HuH-7 (cell line): ENCODE measurements around the gene ZNF839.
"Not testable (repeated sequence)": the region's sequence is repeated elsewhere in the genome, so short reads cannot be mapped to it uniquely, and the experiment has no call there.

Source experiments
- DNase-seq: peaks from one replicate; pipeline ENCODE4 v3.0.0; 2011; ENCODE audit warnings: low spot score

The ZNF839 gene

DNA sequence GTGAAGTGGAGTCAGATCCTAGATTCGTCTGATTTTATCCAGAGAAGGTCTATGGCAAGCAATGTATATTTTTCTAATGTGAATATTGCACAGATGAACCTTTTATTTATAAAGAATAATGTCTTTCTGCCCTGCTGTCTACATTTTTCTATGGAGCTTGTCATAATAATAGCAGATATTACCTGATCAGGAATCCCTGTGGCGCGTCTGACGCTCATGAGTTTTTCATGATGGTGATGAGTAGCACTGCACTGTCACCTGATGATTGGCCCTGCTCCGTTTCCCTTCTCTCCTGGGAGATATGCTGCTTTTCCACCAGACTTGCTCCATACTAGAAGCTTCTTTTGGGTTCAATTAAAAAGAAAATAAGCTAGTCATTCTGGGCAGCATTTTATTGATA, 22.7 kb downstream of the ZNF839 start:
- DNase-seq = no peak

DNA sequence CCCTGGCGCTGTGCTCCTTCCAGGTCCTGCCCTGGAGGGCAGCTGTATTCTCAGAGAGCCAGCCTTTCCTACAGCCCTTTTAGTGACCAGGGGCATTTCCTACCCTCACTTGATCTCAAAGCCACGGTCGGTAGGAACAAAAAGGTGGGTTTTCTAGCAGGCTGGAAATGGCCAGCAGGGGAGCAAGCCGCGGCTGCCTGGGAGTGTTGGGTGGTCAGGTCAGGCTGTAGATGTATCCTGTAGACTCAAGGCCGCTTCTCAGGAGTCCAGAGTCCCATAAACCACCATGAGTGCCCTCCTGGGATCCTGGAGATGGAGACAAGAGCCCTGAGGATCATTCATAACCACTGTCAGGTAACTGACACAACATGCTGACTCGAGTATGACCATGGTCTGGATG, 24.5 kb downstream of the ZNF839 start:
- DNase-seq = no peak

DNA sequence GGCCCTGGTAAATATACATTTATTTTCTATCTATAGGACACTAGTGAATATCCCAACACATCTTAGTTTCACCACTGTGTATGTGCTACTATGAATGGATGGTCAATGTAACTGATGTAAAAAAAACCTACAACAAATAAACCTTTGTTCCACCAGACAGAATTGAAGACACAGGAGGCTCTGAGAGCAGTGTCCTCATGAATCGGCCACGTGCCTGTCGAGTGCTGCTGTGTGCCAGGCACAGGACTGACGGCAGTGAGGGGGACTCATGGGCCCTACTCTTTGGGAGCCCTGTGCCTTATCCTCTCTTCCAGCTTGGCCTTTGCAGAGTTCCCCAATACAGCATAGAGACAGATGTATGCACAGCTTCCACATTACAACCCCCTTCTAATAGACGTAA, 24.9 kb downstream of the ZNF839 start:
- no peak for DNase-seq

DNA sequence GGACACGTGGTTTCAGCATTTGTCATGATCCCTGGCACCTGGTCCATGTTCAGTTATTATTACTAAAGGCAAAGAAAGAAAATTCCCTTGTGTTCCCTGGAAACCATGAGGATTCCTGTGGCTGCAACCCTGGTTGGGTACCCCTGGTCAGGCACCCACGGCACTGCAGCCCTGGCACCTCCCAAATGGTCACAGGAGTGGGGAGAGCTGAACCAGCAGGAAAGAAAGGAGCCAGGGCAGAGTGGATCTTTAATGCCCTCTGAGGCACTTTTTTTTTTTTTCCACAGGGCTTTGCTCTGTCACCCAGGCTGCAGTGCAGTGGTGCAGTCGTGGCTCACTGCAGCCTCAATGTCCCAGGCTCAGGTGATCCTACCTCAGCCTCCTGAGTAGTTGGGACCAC, 25.7 kb downstream of the ZNF839 start:
- no peak for DNase-seq

DNA sequence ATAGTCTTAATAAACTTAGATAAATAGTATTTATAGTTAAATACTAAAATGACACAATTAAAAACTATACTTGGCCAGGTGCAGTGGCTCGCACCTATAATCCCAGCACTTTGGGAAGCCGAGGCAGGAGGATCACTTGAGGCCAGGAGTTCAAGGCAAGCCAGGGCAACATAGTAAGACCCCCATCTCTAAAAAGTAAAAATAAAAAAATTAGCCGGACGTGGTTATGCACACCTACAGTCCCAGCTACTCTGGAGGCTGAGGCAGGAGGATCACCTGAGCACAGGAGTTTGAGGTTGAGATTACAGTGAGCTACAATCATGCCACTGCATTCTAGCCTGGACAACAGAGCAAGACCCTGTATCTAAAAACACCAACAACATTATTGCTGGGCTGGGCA, 27.1 kb downstream of the ZNF839 start:
- DNase-seq = no peak

DNA sequence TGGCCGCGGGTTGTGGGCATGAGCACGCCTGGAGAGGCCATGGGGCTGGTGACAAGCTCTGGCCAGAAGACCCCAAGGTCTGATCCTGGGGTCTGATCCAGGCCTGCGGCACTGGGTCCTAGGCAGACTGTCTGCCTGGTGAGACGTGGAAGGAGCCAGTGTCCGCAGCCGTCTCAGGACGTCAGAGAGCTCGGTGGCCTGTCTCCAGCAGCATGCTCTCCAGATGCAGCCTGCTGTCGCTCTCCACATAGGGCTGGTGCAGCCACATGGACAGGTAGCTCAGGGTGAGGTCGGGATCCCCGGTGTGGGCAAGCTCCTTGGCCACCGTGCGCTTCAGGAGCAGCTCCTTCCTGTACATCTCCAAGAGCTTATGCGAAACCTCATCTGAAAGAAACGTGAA, 28.8 kb downstream of the ZNF839 start:
- no peak for DNase-seq

DNA sequence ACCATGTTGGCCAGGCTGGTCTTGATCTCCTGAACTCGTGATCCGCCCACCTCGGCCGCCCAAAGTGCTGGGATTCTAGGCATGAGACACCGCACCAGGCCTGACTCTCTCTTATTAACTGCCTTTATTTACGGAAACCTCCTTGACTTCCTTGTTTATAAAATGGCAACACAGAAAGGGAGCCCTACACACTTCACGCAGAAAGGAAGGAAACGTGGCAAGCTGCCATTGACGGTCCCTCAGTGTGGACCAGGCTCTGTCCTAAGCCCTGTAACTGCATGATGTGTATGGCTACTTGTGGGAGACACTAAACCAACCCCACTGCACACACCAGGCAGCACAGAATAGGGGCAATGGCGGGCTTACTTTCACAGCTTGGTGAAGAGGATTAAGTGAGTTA, 31.5 kb downstream of the ZNF839 start:
- DNase-seq = no peak

DNA sequence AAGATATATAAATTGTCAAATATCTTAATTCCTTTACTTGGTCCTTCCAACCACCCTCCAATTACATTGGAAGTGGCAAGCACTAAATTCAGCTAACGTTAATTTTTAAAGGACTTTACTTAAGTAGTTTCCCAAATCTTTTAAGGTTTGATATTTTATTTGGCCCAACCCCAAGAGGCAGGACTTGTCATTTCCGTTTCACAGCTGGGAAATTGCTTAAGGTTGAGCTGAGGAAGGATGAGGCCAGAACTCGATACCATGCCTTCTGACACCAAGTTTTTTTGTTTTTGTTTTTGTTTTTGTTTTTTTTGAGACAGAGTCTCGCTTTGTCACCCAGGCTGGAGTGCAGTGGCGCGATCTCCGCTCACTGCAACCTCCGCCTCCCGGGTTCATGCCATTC, 32.0 kb downstream of the ZNF839 start:
- DNase-seq = not testable (repeated sequence)

DNA sequence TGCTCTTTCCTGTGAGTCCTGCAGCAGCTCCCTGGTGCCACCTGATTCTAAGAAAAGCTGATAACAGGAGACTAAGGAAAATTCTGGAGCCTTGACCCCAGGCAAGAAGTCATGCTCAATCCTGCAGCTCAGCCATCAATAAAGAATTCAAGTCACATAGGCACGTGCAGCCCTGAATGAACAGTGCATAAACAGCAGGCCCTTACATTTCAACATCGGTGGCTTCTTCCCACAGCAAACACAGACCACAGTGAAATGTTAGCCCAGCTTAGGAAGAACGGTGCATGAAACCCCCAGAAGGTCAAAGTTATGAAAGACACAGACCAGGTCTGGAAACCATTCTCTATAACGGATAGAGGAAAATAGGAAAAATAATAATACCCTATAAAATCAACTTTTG, 32.7 kb downstream of the ZNF839 start:
- DNase-seq = no peak

DNA sequence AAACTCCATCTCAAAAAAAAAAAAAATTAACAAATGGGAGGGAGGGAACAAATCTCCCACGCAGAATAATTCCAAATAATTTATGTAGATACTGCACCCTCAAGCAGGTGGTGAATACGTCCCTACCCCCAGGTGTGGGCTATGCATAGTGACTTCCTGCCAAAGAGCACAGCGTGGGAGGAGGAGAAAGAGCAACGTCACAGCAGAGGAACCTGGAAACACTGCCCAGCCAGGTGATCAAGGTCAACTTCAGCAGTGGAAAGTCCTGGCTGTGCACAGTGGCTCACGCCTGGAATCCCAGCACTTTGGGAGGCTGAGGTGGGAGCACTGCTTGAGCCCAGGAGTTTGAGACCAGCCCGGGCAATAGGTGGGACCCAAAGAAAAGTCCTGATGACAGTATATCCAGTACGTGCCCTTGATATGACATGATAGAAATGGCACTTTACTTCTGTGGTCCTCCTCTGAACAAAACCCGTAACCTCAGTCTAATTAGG, 33.6 kb downstream of the ZNF839 start:
- no peak for DNase-seq

DNA sequence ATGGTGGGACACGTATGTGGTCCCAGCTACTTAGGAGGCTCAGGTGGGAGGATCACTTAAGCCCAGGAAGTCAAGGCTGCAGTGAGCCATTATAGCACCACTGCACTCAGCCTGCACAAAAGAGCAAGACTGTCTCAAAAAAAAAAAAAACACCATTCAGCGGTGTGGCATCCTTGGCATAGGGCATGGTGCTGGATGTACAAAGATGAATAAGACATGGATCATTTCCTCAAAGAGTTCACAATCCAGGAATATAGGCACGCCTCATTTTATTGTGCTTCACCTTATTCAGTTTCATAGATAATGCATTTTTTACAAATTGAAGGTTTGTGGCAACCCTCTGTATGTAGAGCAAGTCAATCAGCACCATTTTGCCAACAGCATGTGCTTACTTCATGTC, 36.7 kb downstream of the ZNF839 start:
- DNase-seq = no peak

DNA sequence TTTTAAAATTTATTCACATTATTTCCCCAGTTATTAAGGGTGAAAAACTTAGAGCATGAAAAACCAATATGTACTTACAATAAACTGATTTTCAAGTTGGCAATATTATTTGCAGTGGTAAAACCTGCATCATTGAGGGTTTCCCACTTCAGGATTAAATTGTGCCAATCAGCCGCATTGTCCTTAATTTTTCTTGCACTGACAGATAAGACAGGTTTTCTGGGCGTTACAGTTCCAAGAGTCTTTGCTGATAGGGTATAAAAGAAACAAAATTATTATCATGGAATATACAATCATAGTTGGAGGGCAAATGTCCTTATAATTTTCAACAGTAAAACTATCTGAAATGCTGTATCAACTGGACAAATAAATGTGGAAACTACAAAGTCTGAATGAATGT, 39.8 kb downstream of the ZNF839 start:
- DNase-seq = no peak

DNA sequence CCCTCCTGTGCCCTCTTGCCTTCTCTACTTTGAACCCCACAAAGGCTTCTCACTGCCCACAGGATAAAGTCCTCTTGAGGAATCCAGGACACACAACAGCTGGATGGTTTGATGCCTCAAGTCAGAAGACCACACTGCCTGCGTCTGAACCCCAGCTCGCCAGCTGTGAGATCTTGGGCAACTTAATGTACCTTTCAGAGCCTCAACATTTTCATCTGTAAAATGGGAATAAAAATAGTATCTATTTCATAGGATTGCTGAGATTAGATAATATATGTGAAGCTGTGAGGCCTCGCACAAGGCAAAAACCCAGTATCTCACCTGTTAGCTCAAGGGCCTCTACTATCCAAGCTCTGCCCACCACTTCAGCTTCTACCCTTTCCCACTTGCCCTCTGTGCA, 40.8 kb downstream of the ZNF839 start:
- DNase-seq = no peak

DNA sequence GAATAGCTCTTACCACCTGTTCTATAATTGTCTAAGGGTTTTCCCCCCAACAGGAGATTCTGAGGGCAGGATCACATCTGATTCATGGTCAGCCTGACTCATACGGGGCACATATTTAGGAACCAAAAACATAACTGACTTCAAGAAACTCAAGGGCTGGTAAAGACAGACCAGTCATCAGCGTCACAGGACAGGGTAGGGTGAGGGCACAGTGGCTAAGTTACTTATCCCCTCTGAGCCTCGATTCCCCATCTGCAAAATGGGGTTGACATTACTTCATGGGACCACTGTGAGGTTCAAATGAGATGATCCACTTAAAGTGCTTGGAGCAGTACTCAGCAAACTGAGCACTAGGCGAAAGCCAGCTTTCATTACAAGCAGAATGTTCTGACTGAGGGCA, 42.5 kb downstream of the ZNF839 start:
- no peak for DNase-seq

DNA sequence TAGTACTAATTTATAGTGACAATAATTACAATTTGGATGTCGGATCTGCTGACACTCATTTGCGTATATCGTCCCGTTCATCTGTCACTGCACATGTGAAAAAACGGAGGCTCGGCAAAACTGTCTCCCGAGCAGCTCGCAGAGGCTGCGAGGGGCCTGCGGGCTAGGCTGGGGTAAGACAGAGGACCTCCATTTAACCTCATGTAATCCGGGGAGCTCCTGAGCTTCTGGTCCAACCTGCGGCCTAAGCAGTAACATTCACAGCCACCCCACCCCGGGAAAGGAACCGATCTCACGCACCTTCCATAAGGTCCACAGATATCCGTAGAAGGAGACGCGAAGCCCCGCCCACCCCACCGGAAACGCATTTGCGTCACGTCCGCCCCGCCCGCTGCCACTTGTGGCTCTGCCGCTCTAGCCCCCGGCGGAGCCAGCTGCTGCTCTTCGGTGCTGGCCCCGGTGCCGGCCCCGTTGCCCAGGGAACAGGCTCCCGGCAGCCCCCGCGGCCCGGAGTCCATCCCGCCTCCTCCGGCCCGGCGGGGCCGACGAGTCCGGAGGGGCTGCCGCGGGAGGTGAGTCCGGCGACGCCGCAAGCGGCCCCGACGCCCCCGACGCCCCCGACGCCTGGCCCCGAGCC, 43.1 kb downstream of the ZNF839 start, which contains the start of the genes CINP and TECPR2:
CINP (minus strand) TSS at position 346 of the 637 bp plus-strand sequence; CDS start at position 307, 39 bp downstream.
TECPR2 (plus strand) TSS at position 397 of the 637 bp plus-strand sequence. CDS start 13,781 bp downstream, outside the sequence.
- peak; percentile 91 for DNase-seq

DNA sequence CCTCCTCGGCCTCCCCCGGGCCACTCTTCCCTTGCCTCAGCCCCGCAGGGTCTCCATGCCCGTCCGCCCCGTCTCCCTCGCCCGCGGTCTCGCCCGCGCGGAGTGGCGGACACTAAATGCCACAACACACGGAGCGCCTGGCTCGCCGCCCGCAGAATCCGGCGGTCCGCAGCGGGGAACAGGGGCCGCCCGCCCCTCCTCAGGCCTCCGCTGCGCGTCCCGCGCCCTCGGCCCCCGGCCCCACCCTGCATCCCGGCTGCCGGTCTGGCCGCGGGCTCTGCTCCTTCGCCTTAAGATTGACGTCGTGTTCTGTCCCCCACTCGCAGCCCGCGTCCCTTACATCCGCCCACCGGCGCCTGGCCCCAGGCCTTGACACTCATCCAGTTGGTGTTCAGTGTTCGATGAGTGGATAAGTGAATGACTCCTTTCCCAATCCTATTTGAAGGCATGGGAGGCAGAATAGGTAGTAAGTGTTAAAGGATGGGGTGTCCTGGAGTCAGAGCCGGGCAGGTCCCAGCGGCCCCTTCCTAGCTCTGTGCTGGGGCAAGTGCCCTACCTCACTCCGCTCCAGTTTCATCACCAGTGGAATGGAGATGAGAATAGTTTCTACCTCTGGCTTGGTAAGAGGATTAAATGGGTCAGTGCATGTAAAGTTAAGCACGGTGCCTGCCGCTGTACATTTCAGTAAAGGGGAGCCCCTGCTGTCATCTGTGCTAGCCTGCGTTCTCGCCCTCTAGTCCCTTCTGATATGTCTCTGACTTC, 43.8 kb downstream of the ZNF839 start:
- DNase-seq = peak; percentile 20

DNA sequence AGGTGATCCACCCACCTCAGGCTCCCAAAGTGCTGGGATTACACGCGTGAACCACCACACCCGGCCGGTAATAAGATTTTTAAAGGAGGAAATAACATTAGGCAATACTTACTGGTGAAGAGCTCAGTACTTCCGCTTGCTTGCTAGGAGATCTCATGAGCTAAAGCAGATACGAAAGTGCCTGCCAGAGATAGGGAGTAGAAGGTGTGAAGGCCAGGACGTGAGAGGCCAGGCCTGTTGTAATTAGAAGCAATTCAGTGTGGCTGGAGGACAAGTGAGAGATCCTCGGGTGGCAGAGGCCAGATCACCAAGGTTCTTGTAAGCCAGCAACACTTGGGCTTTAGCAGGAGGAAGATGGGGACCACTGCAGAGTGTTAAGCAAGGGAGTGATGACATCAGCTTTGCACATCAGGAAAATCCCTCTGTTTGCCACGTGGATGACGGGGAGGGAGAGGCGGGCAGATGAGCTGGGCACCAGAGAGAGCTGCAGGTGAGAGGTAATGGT, 50.8 kb downstream of the ZNF839 start:
- no peak for DNase-seq

DNA sequence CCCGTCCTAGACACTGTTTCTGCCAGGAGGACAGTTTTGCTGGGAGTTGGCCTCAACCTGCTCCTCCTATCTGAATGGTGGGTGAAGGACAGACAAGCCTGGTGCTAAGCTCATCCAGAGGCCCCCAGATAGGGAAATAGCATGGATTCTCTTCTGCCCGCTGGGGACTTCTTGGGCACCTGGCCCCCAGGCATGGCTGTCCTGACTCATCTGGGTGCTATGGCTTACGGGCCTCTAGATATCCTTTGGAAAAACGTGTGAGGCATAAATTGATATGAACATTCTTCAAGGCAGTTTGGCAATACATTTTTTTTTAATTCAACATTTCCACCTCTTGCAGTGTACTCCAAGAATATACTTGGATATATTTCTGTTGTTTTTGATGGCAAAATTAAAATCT, 51.8 kb downstream of the ZNF839 start:
- DNase-seq = no peak

DNA sequence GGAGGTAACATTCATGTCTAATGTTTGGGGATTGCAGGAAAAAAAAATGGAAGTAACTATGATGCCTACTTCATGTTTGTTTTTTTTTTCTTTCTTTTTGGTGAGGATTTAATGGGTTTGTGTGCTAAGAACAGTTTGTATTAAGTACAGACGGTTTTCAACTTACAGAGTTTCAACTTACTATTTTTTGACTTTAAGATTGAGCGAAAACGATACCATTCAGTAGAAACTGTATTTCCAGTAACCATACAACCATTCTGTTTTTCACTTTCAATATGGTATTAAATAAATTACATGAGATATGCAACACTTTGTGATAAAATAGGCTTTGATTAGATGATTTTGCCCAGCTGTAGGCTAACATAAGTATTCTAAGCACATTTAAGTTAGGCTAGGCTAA, 53.6 kb downstream of the ZNF839 start:
- no peak for DNase-seq

DNA sequence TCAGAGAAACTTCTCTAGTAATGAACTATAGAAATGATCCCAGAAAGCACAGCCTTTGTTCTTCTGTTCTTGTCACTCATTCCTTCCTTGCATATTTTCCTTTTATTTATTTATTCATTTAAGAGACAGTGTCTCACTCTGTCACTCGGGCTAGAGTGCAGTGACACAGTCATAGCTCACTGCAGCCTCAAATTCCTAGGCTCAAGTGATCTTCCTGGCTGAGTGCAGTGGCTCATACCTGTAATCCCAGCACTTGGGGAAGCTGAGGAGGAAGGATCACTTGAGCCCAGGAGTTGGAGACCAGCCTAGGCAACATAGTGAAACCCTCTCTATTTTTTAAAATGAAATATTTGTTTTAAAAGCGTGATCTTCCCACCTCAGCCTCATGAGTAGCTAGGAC, 54.7 kb downstream of the ZNF839 start:
- DNase-seq = no peak

DNA sequence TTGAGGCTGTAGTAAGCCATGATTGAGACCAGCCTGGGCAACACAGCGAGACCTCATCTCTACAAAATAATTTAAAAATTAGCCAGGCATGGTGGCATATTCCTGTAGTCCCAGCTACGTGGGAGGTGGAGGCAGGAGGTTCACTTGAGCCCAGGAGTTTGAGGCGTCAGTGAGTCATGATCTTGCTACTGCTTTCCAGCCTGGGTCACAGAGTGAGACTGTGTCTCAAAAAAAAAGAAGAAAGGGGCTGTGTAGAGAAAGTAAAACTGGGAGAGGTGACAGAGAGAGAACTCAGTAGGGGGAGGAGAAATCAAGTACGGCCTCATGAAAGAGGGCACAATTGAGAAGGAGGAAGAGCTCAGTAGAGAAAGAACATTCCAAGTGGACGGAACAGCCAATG, 55.6 kb downstream of the ZNF839 start:
- no peak for DNase-seq

DNA sequence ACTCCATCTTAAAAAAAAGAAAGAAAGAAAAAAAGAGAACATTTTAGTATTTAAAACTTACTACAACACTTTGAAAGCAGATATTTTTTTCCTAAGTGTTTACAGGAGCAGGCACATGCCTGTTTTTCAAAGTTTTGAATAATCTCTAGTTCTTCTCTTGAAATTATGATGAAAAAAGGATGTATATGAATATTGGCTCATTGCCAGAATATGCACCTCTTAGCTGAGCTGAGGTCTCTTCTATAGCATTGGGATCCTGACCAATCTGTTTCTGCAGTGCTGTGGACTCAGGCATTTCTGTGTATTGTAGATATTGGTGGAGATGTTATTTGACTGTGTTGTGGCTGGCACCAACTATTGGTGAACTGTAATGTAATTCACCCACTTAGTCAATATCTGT, 58.1 kb downstream of the ZNF839 start:
- DNase-seq = no peak

DNA sequence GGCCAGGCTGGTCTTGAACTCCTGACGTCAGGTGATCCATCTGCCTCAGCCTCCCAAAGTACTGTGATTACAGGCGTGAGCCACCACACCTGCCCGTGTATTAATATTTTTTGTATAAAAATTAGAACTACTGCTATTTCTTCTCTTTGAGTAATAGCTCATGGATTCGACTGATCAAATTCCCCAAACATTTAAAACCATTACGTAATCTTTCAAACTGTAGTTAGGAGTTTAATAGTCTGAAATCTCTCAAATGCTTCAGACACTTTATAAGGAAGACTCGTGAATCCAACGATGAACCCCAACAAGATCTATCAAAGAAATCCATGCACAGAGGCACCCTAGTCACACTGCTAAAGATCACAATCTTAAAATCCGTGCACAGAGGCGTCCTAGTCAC, 59.3 kb downstream of the ZNF839 start:
- DNase-seq = no peak
